Stimulated activated naive B cell treated with anti-CD40 and anti-IgM and Interleukin-4, amounts not matched to agents 10 μg/mL and 1 μg/mL and 100 μg/mL, for 72 hours (primary cell): Measurements from ENCODE around the gene AJAP1.

Source experiments
- ATAC-seq, 2 donors: fragments of 150-1000 bp; cut with Tn5 transposase; replicated peaks; 2 replicates each; pipeline ENCODE4 v1.10.0; 2021; ENCODE audit warnings: moderate library complexity in 1 of 2
- DNase-seq: peaks from one replicate; pipeline ENCODE4 v3.0.0; 2021
- H3K27ac Mint-ChIP-seq: one replicate; pipeline ENCODE4 v1.8.0; 2022; ENCODE audit warnings: mild to moderate bottlenecking, mixed read lengths
- H3K27me3 Mint-ChIP-seq, 2 donors: one replicate each; pipeline ENCODE4 v1.8.0; 2022; ENCODE audit warnings: mixed read lengths in 2 of 2
- H3K36me3 Mint-ChIP-seq, 2 donors: one replicate each; pipeline ENCODE4 v1.8.0; 2022; ENCODE audit warnings: mixed read lengths in 2 of 2, mild to moderate bottlenecking in 1 of 2
- H3K4me1 Mint-ChIP-seq, 2 donors: one replicate each; pipeline ENCODE4 v1.8.0; 2022; ENCODE audit warnings: mixed read lengths in 2 of 2, mild to moderate bottlenecking in 1 of 2
- H3K4me3 Mint-ChIP-seq, 2 donors: one replicate each; pipeline ENCODE4 v1.8.0; 2022; ENCODE audit warnings: mild to moderate bottlenecking in 2 of 2, mixed read lengths in 2 of 2, moderate library complexity in 1 of 2
- H3K9me3 Mint-ChIP-seq, 2 donors: one replicate each; pipeline ENCODE4 v1.8.0; 2022; ENCODE audit warnings: mixed read lengths in 2 of 2, mild to moderate bottlenecking in 1 of 2

The AJAP1 gene

DNA sequence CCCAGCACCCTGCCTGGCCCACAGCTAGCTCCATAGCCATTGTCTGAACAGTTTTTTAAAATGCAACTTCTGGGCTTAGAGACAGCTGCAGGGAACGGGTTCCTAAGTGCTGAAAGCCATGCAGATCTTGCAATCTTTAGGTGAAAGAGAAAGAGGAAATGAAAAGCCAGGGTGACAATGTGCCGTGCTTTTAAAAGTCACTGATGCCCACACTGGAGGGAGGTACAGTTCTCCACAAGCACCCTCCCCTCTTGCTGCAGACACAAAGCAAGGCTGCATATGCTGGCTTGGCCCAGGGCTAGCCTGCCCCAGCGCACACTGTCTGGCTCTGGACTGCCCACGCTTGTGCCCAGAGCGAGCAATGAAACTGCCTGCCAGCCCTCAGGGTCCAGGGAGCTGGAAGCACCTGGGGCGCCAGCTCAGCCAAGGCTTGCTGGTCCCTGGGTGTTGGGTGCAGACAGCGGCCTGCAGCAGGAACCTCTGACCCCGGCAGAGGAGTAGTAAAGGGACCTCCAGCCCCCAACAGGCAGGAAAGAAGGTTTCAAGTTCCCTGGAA, 70.4 kb downstream of the AJAP1 start:
- H3K4me1 Mint-ChIP-seq = peaks cover 2 to 6% of the 10 kb centered on the region in 2 donors
- no peak overlapping the region for H3K27ac Mint-ChIP-seq
- peaks cover 8 to 16% of the 10 kb centered on the region in 2 donors for H3K27me3 Mint-ChIP-seq
- DNase-seq (no peak), ATAC-seq (peak; percentile 72 to 81)
- H3K36me3 Mint-ChIP-seq = no peaks in the 10 kb centered on the region
- no peaks in the 10 kb centered on the region for H3K9me3 Mint-ChIP-seq
- no peak overlapping the region for H3K4me3 Mint-ChIP-seq

DNA sequence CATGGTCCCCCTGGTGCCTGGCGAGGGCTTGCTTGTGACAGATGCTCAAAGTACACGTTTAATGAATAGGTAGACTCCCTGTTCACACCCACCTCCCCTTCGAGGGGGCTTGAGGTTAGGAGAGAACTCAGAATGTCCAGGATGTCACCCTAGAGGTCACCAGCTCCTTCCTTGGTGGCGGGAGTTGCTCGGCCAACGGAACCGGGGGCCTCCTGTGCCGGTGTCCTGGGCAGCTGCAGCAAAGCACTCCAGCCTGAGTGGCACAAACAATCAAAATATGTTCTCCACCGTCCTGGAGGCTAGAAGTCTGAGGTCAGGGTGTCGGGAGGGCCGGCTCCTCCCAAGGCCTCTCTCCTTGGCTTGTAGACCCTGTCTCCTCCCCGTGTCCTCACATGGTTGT, 71.0 kb downstream of the AJAP1 start:
- Mint-ChIP-seq H3K9me3 (no peaks in the 10 kb centered on the region), H3K27me3 (peaks cover 8 to 16% of the 10 kb centered on the region in 2 donors), H3K4me1 (peaks cover 2 to 6% of the 10 kb centered on the region in 2 donors), H3K27ac (no peak overlapping the region), H3K4me3 (no peak overlapping the region), H3K36me3 (no peaks in the 10 kb centered on the region)
- DNase-seq = no peak
- no peak for ATAC-seq

DNA sequence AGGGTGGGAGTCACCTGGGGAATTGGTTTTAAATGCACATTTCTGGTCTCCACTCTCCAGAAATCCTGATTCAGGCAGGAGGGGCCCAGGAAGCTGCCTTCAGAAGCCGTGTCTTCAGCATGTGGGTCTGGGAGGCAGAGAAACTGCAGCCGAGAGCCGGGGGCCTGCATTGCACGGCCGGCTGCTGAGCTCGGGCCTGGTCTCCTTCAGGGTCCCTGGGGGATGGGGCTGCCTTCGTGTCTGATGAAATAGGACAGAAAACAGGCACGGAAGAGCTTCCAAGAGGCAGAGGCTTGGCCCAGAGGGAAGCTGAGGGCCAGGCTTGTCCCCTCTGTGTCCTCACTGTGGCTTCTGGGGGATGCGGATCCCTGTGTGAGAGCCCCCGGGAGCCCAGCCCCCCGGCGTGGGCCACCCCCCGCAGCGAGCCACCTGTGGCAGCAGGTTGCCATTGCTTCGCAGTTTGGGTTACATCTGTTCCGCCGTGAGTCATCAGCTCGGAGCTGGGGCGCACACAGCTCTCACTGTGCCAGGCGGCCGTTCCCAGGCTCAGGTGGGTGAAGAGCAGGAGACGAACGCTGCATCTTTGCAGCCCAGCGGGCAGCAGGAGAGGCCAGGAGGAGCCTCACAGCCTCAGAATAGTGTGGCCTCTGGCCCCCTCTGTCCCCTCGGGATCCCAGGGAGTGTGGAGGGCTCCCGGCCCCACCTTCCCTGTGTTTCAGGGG, 72.4 kb downstream of the AJAP1 start:
- Mint-ChIP-seq H3K9me3 (no peaks in the 10 kb centered on the region), H3K4me3 (no peak overlapping the region), H3K4me1 (peaks cover 2 to 6% of the 10 kb centered on the region in 2 donors), H3K36me3 (no peaks in the 10 kb centered on the region), H3K27me3 (peaks cover 8 to 10% of the 10 kb centered on the region in 2 donors), H3K27ac (no peak overlapping the region)
- ATAC-seq (no peak), DNase-seq (no peak)

DNA sequence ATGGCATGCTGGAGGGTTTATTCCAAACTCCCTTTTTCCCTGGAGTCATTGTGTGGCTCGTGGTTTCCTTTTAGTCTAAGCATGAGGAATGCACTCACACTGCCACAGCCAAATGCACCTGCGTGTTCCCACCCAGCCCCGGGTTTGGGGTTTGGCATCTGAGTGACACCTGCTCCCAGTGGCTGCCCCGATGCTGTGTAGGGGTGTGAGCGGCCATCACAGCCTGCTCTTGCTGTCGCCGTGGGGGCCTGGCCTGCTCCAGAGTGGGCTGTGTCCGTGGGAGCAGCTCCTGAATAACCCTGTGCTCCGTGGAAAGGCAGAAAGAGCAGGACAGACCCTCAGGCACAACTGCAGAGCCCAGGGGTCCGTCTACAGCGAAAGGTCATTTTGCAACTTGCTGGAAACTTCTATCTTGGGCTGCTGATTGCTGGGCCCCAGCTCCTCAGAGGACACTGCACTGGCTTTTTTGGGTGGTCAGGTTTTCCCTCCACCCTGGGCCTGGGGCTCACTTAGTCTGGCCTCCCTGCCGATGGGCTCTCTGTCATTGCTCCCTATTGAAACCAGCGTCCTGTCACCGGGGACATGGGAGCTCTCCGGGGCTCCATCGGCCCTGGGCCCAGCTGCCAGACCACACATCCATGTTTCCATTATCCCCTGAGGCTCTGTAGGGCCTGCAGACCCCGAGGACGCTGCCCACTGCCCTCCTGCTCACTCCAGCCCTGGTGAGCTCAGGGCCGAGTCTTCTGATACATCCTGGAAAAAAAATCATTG, 74.1 kb downstream of the AJAP1 start:
- DNase-seq = no peak
- no peak overlapping the region for H3K4me3 Mint-ChIP-seq
- H3K27me3 Mint-ChIP-seq = peaks cover under 1 to 10% of the 10 kb centered on the region in 2 donors
- H3K27ac Mint-ChIP-seq = no peak overlapping the region
- H3K4me1 Mint-ChIP-seq = peaks cover 2 to 6% of the 10 kb centered on the region in 2 donors
- H3K9me3 Mint-ChIP-seq = no peaks in the 10 kb centered on the region
- no peak for ATAC-seq
- H3K36me3 Mint-ChIP-seq = no peaks in the 10 kb centered on the region

DNA sequence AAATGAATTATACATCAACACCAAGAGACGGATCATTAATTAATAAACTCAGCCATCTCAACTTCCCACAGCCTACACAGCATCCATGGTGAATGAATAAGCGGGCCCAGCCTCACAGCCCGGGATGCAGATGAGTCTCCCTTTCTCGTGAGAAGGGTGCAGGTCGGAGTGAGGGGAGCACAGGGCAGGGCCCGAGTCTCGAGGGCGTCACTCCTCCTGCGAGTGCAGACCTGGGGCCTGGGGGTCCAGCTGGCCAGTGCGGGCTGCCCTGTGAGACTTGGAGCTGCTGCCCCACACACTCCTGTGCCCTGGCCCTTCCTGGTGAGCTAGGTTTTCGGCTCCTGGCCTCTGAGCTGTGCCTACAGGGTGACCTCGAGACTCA, 74.7 kb downstream of the AJAP1 start:
- H3K4me1 Mint-ChIP-seq = peaks cover 0 to 6% of the 10 kb centered on the region in 2 donors
- ATAC-seq (no peak), DNase-seq (no peak)
- no peaks in the 10 kb centered on the region for H3K9me3 Mint-ChIP-seq
- H3K27ac Mint-ChIP-seq = no peak overlapping the region
- peaks cover 0 to 10% of the 10 kb centered on the region in 2 donors for H3K27me3 Mint-ChIP-seq
- H3K4me3 Mint-ChIP-seq = no peak overlapping the region
- no peaks in the 10 kb centered on the region for H3K36me3 Mint-ChIP-seq

DNA sequence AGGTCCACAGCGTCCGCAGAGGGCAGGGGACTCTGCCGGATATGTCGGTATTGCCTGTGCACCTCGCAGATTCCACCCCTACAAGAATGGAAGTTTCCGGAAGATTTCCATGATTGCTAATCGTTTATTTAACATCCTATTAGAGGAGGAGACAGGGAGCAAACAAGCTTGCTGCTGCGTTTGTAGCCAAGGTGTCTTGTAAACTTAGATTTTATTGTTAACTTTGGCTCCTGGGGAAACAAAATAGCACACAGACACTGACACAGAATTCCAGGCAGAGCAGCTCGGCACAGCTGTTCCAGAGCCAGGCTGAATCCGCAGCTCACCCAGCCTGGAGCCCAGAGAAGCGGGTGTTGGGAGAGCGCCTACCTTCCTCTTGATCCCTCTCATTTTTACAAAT, 75.7 kb downstream of the AJAP1 start:
- no peaks in the 10 kb centered on the region for H3K36me3 Mint-ChIP-seq

DNA sequence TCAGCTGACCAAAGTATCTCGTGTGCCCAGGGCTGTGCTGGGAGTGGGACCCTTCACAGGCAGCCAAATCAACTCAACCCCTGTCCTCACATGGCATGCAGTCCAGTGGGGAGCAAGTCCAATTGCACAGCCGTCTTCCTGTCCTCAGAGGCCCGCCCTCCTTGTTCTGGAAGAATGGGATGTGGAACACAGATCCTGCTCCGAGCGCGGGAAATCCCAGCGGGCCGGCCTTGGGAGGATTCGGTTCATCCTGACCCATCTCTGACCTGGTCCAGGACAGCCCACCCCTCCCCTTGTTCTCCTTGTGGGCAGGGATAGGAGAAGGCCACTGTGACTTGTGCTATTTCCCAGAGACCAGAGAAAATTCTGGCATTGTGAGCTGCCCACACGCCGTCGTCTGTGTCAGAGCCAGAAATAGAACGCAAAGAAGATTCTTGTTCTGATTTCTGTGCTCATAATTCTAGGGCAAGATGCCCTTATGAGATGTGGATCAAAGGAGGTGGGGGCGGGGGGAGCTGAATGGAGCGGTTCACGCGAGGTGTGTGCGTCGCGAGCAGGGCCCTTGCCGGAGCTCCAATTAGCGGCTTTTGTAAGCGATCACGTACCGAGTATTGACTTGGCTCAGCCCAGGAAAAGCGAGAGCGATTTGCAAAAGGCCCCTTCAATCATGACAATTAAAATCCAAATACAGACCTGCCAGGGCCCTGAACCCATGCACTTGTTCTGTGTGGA, 79.2 kb downstream of the AJAP1 start:
- Mint-ChIP-seq H3K9me3 (peaks cover 7 to 8% of the 10 kb centered on the region in 2 donors), H3K4me1 (peaks cover 2 to 6% of the 10 kb centered on the region in 2 donors), H3K27ac (no peak overlapping the region), H3K27me3 (peaks cover 21 to 28% of the 10 kb centered on the region in 2 donors), H3K4me3 (no peak overlapping the region), H3K36me3 (peaks cover 0 to 4% of the 10 kb centered on the region in 2 donors)
- no peak for ATAC-seq
- no peak for DNase-seq

More for the DNA sequence above, 75.7 kb downstream of the AJAP1 start:
- H3K27ac Mint-ChIP-seq = no peak overlapping the region
- ATAC-seq (no peak), DNase-seq (no peak)
- no peak overlapping the region for H3K4me3 Mint-ChIP-seq
- H3K4me1 Mint-ChIP-seq = no peaks in the 10 kb centered on the region
- no peaks in the 10 kb centered on the region for H3K9me3 Mint-ChIP-seq
- H3K27me3 Mint-ChIP-seq = peaks cover 3 to 14% of the 10 kb centered on the region in 2 donors

DNA sequence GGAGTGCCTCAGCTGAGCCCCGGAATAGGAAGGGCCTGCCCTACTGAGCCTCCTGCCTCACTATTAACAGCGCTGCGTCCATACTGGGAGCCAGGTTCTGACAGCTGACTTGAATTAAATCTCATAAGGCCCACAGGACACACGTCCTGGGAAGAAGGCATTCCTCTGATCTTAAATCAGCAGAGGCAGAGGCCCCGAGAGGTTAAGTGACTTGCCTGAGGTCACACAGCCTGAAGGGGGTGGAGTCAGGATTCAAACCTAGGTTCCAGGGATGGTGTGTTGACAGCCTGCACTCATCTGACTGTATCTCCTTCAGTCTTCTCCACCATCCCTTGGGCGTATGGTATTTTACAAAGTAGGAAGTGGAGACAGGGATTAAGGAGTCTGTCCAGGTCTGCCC, 79.8 kb downstream of the AJAP1 start:
- peaks cover 0 to 4% of the 10 kb centered on the region in 2 donors for H3K36me3 Mint-ChIP-seq
- ATAC-seq (no peak), DNase-seq (no peak)
- no peak overlapping the region for H3K4me3 Mint-ChIP-seq
- H3K4me1 Mint-ChIP-seq = peaks cover 2 to 6% of the 10 kb centered on the region in 2 donors
- H3K9me3 Mint-ChIP-seq = peaks cover 8 to 9% of the 10 kb centered on the region in 2 donors
- H3K27me3 Mint-ChIP-seq = peaks cover 23 to 32% of the 10 kb centered on the region in 2 donors
- H3K27ac Mint-ChIP-seq = no peak overlapping the region

DNA sequence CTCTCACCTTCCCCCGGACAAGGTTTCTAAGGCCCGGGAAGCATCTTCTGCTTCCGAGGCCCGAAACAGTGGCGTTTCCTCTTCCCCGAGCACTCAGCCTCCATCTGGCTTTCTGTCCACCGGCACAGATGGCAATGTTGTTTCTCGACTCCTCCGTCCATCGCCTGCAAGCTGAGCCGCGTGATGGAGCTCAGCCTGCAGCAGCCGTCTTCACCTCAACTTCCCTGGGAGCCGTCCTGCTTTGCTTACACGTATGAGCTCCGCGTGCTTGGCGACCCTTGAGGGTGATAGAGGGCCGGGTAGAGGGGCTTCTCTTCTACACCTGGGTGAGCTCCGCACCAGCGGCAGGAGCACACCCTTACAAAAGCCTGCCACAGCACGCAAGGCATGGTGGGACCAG, 80.4 kb downstream of the AJAP1 start:
- Mint-ChIP-seq H3K36me3 (peaks cover 0 to 4% of the 10 kb centered on the region in 2 donors), H3K9me3 (peaks cover 8 to 9% of the 10 kb centered on the region in 2 donors), H3K4me1 (peaks cover 2 to 6% of the 10 kb centered on the region in 2 donors), H3K4me3 (no peak overlapping the region), H3K27ac (no peak overlapping the region), H3K27me3 (peaks cover 23 to 32% of the 10 kb centered on the region in 2 donors)
- ATAC-seq (no peak), DNase-seq (no peak)

DNA sequence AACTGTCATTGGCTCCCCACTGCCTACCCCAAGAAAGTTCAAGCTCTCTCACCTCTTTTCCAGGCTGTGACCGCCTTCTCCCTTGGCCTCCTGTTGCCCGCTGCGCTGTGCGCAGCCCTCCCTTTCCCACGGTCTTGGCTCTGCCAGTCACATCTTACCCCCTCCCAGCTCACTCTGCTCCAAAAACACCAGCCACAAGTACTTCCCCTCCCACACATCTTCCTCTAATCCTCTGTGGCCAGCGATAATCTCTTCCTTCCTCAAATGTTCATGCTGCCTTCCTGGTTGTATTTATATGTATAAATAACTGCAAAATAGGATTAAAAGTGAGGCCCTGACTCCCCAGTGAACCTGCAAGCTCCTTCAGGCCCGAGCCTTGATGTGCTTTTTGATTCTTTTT, 81.8 kb downstream of the AJAP1 start:
- ATAC-seq (no peak), DNase-seq (no peak)
- H3K4me3 Mint-ChIP-seq = no peak overlapping the region
- H3K4me1 Mint-ChIP-seq = peaks cover 2 to 6% of the 10 kb centered on the region in 2 donors
- H3K36me3 Mint-ChIP-seq = peaks cover 0 to 4% of the 10 kb centered on the region in 2 donors
- peaks cover 23 to 32% of the 10 kb centered on the region in 2 donors for H3K27me3 Mint-ChIP-seq
- peaks cover 8 to 9% of the 10 kb centered on the region in 2 donors for H3K9me3 Mint-ChIP-seq
- H3K27ac Mint-ChIP-seq = no peak overlapping the region

DNA sequence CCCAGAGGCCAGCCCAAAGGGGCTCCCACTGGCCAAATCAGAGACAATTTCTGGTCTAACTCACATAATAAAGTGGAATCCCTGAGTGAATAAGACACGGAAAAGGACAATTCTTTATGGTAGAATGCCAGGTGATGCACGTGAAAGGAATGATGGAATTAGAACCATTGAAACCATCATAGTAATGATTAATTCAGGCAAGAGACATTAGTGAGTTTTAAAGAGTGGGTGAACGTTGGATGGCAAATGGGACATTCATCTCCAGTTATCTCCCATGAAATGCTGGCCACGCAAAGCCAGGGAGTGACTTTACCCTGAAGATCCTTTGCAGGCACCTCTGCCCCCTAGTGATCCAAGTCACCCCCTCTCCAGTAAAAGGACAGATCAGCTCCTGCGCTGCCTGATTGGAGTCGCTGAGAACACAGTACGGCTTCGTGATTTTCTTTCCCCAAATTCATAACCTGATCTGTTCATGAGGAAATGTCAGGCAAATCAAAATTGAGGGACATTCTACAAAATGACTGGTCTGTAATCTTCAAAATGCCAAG, 87.5 kb downstream of the AJAP1 start:
- Mint-ChIP-seq H3K36me3 (peaks cover 0 to 4% of the 10 kb centered on the region in 2 donors), H3K27ac (no peak overlapping the region), H3K27me3 (peaks cover 8 to 10% of the 10 kb centered on the region in 2 donors), H3K4me3 (no peak overlapping the region), H3K9me3 (peaks cover 8 to 9% of the 10 kb centered on the region in 2 donors), H3K4me1 (no peaks in the 10 kb centered on the region)
- DNase-seq (no peak), ATAC-seq (no peak)

DNA sequence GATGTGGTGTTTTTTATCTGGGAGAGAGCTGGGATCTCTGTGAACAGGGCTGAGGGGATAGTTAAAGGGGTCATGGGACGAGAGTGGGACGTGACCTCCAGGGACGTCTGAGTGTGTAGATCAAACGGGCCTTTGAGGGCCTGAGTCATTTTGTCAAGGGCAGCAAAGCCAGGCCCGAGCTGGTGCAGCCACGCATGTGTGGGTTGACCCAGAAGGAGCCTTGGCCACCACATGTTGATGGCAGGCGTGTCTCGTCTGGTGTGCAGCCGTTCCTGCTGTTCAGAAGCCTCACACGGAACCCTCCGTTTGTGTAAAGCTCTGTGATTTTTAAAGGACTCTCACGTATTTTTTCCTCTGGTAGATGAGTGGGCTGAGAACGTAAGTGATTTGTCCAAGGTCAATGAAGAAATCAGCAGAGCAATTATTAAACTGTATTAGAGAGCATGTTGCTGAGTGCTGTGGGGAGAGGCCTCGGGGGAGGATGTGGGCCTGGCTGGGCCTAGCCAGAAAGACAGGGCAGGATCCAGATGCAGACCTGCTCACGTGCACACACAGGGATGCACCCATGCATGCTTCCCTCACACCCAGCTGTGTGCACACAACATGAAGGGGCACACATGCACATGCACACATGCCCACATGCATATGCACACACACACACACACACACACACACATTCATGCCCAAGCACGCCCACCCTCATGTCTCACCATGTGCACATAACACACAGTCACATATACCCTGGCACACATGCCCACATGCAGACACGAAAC, 89.8 kb downstream of the AJAP1 start:
- no peak overlapping the region for H3K27ac Mint-ChIP-seq
- no peaks in the 10 kb centered on the region for H3K36me3 Mint-ChIP-seq
- H3K4me1 Mint-ChIP-seq = no peaks in the 10 kb centered on the region
- H3K27me3 Mint-ChIP-seq = peaks cover 0 to 4% of the 10 kb centered on the region in 2 donors
- no peak overlapping the region for H3K4me3 Mint-ChIP-seq
- ATAC-seq (no peak), DNase-seq (no peak)
- H3K9me3 Mint-ChIP-seq = no peaks in the 10 kb centered on the region

DNA sequence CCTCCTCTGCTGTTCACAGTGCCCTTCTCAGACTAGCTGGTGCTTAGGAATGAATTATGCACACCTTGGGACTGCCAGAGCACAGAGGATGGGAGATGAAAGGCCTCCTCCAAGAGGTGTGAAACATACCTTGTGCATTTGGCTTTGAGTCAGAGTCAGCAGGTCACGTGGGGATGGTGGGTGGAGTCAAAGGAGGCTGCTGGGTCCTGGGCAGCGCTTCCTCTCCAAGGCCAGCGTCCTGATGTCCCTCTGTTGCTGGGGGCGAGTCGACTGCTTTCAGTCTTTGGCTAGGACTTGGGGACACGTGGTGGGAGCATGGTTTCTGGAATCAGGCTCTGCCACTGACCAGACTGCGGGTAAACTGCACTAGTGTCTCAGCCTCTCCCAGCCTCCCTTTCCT, 91.2 kb downstream of the AJAP1 start:
- no peak for DNase-seq
- Mint-ChIP-seq H3K4me3 (no peak overlapping the region), H3K27me3 (peaks cover 0 to 4% of the 10 kb centered on the region in 2 donors), H3K4me1 (no peaks in the 10 kb centered on the region), H3K36me3 (no peaks in the 10 kb centered on the region), H3K9me3 (no peaks in the 10 kb centered on the region), H3K27ac (no peak overlapping the region)
- ATAC-seq = no peak
